Neural progenitor cell (in vitro differentiated cells): Measurements from ENCODE around the gene RCOR1. TPM values are rescaled to one million over a fixed set of nuclear protein-coding genes. Genes with fewer than 3 reads are reported as not detected.
A peak's percentile ranks its signal among the peaks of the same experiment; 100 is the strongest.

Source experiments
- DNase-seq: peaks from one replicate; pipeline ENCODE4 v3.0.0-alpha.2; 2016; ENCODE audit warnings: low spot score
- H2AFZ ChIP-seq: fragments of 200-600 bp; sonication (generic); replicated peaks from 2 replicates; pipeline ENCODE4 v1.6.1; 2016; ENCODE audit warnings: antibody characterized with exemption
- H3F3A ChIP-seq: fragments of 200-600 bp; sonication (generic); 2 replicates; pipeline ENCODE4 v1.6.1; 2016; ENCODE audit warnings: antibody characterized with exemption, low read depth
- H3K27ac ChIP-seq: fragments of 200-600 bp; sonication (generic); 2 replicates; pipeline ENCODE4 v1.5.1; 2016; ENCODE audit warnings: mild to moderate bottlenecking
- H3K27me3 ChIP-seq: fragments of 200-600 bp; sonication (generic); 2 replicates; pipeline ENCODE4 v1.6.1; 2016; ENCODE audit warnings: mild to moderate bottlenecking, moderate library complexity
- H3K36me3 ChIP-seq: fragments of 200-600 bp; sonication (generic); 2 replicates; pipeline ENCODE4 v1.5.1; 2016
- H3K4me1 ChIP-seq: fragments of 200-600 bp; sonication (generic); 2 replicates; pipeline ENCODE4 v1.6.1; 2016; ENCODE audit warnings: mixed run types
- H3K4me2 ChIP-seq: fragments of 200-600 bp; sonication (generic); 2 replicates; pipeline ENCODE4 v1.6.1; 2016
- H3K4me3 ChIP-seq: fragments of 200-600 bp; sonication (generic); 2 replicates; pipeline ENCODE4 v1.5.1; 2016
- H3K79me2 ChIP-seq: fragments of 200-600 bp; sonication (generic); 2 replicates; pipeline ENCODE4 v1.6.1; 2016; ENCODE audit warnings: low read depth
- H3K9ac ChIP-seq: fragments of 200-600 bp; sonication (generic); 2 replicates; pipeline ENCODE4 v1.6.1; 2016
- H3K9me3 ChIP-seq: fragments of 200-600 bp; sonication (generic); 2 replicates; pipeline ENCODE4 v1.5.1; 2016; ENCODE audit warnings: low read depth
- H4K20me1 ChIP-seq: fragments of 200-600 bp; sonication (generic); 2 replicates; pipeline ENCODE4 v1.6.1; 2016; ENCODE audit warnings: low read depth
- H3K27ac Mint-ChIP-seq: 3 replicates; pipeline ENCODE4 v1.8.0; 2021; ENCODE audit warnings: mixed read lengths
- H3K27me3 Mint-ChIP-seq: 2 replicates; pipeline ENCODE4 v1.8.0; 2022; ENCODE audit warnings: low read depth, mild to moderate bottlenecking, inconsistent platforms, moderate library complexity, mixed read lengths; ENCODE audit not compliant: insufficient read depth
- H3K36me3 Mint-ChIP-seq: 3 replicates; pipeline ENCODE4 v1.8.0; 2021; ENCODE audit warnings: mixed read lengths
- H3K4me1 Mint-ChIP-seq: 3 replicates; pipeline ENCODE4 v1.8.0; 2021; ENCODE audit warnings: mixed read lengths
- H3K4me3 Mint-ChIP-seq: 3 replicates; pipeline ENCODE4 v1.8.0; 2021; ENCODE audit warnings: mild to moderate bottlenecking, moderate library complexity, mixed read lengths
- H3K9me3 Mint-ChIP-seq: 3 replicates; pipeline ENCODE4 v1.8.0; 2020; ENCODE audit warnings: mixed read lengths
- CTCF ChIP-seq: fragments of 200-600 bp; sonication (generic); IDR thresholded peaks from 2 replicates; pipeline ENCODE4 v1.5.1; 2017; ENCODE audit warnings: antibody characterized with exemption, mild to moderate bottlenecking
- EZH2 ChIP-seq: fragments of 200-600 bp; sonication (generic); IDR thresholded peaks from 2 replicates; pipeline ENCODE4 v1.6.1; 2017; ENCODE audit warnings: antibody characterized with exemption, mild to moderate bottlenecking, moderate library complexity
- EZH2phosphoT487 ChIP-seq: fragments of 200-600 bp; sonication (generic); IDR thresholded peaks from 2 replicates; pipeline ENCODE4 v1.6.1; 2017; ENCODE audit warnings: antibody characterized with exemption
- total RNA-seq: library from RNA; depleted of rRNA; stranded (reverse); fragments of >200 nt; gene quantifications from 2 replicates; pipeline ENCODE4 v1.2.3, GENCODE V29; 2015; ENCODE audit warnings: low replicate concordance

Gene RCOR1
- total RNA-seq, 1 donor from 2014 or later = 33.7 TPM

DNA sequence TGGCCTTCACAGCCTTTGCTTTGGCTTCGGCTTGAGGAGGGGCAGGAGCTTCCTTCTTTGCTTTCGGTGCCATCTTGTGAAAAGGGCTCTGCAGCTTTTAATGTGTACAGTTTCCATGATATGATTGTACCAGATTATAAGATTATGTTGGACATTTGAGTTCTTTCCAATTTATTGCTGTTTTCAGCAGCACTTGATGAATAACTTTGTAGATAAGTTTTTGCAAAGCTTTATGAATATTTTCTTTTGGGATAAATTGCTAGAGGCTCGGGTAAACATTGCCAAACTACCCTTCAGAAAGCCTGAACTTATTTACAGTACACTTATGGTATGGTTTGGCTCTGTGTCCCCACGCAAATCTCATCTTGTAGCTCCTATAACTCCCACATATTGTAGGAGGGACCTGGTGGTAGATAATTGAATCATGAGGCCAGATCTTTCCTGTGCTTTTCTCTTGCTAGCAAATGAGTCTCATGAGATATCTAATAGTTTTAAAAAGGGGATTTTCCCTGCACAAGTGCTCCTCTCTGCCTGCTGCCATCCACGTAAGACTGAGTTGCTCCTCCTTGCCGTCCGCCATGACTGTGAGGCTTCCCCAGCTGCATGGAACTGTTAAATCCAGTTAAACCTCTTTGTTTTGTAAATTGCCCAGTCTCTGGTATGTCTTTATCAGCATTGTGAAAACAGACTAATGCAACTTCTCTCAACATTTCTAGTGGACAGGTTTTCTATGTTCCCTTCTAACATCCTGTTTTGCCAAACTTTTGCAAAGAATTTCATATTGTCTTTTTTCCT, 70.4 kb downstream of the RCOR1 start:
- peak; percentile 69 for DNase-seq
- Histone ChIP-seq H3K36me3 (no peaks in the 10 kb centered on the region), H3K4me3 (peak overlapping the region; percentile 14), H3F3A (peaks cover 13% of the 10 kb centered on the region), H3K27me3 (no peaks in the 10 kb centered on the region), H3K4me2 (peak overlapping the region; percentile 64), H2AFZ (no peak overlapping the region), H3K9me3 (no peaks in the 10 kb centered on the region), H3K9ac (no peak overlapping the region), H3K79me2 (peaks cover 98% of the 10 kb centered on the region), H3K27ac (peak overlapping the region; percentile 70), H4K20me1 (peaks cover 10% of the 10 kb centered on the region), H3K4me1 (peaks cover 20% of the 10 kb centered on the region)
- no peak overlapping the region for H3K27ac Mint-ChIP-seq
- H3K27me3 Mint-ChIP-seq = no peaks in the 10 kb centered on the region
- no peak overlapping the region for H3K4me3 Mint-ChIP-seq
- peaks cover 10% of the 10 kb centered on the region for H3K4me1 Mint-ChIP-seq
- TF ChIP-seq EZH2phosphoT487 (no peak), EZH2 (no peak), CTCF (no peak)
- peaks cover 1% of the 10 kb centered on the region for H3K36me3 Mint-ChIP-seq
- no peaks in the 10 kb centered on the region for H3K9me3 Mint-ChIP-seq

DNA sequence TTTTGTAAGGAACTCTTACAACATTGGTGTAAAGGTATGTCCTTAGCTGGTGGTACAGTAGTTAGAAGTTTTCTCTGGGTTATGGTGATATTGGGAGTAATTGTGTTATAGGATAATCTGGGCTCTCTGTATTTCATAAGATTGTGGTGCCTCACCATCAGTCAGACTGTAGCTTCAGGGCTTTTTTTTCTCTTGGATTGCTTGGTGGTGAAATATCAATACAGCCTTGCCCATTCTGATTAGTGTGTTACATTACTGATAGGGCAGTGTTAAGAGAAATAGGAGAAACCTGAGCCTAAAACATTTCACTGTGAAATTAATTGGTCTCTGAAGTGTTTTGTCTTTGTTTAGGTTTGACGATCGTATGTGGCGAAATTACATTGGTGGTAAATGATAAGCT, 71.0 kb downstream of the RCOR1 start:
- Mint-ChIP-seq H3K9me3 (no peaks in the 10 kb centered on the region), H3K4me1 (peaks cover 10% of the 10 kb centered on the region)

GRCh38 chr14:102665621-102666020, 73.2 kb downstream of the RCOR1 start:
- peaks cover 1% of the 10 kb centered on the region for H3K36me3 Mint-ChIP-seq
- Histone ChIP-seq H3K4me3 (no peak overlapping the region), H3K27ac (no peak overlapping the region), H3K9me3 (no peaks in the 10 kb centered on the region), H3K27me3 (no peaks in the 10 kb centered on the region), H3K9ac (no peak overlapping the region), H3F3A (peaks cover 13% of the 10 kb centered on the region), H3K4me2 (no peak overlapping the region), H3K79me2 (peaks cover 98% of the 10 kb centered on the region), H4K20me1 (peaks cover 26% of the 10 kb centered on the region), H3K36me3 (no peaks in the 10 kb centered on the region), H3K4me1 (peaks cover 35% of the 10 kb centered on the region), H2AFZ (no peak overlapping the region)
- no peaks in the 10 kb centered on the region for H3K9me3 Mint-ChIP-seq
- H3K27ac Mint-ChIP-seq = no peak overlapping the region
- TF ChIP-seq EZH2 (no peak), EZH2phosphoT487 (no peak), CTCF (no peak)
- no peaks in the 10 kb centered on the region for H3K27me3 Mint-ChIP-seq
- DNase-seq = no peak
- H3K4me3 Mint-ChIP-seq = no peak overlapping the region
- H3K4me1 Mint-ChIP-seq = peaks cover 10% of the 10 kb centered on the region

More for the DNA sequence above, 71.0 kb downstream of the RCOR1 start:
- no peak for DNase-seq
- Histone ChIP-seq H3K4me2 (peak overlapping the region; percentile 64), H2AFZ (no peak overlapping the region), H3K9ac (no peak overlapping the region), H3K27me3 (no peaks in the 10 kb centered on the region), H3K79me2 (peaks cover 98% of the 10 kb centered on the region), H3K9me3 (no peaks in the 10 kb centered on the region), H3K36me3 (no peaks in the 10 kb centered on the region), H3K4me1 (peaks cover 26% of the 10 kb centered on the region), H3F3A (peaks cover 13% of the 10 kb centered on the region), H3K4me3 (peak overlapping the region; percentile 14), H4K20me1 (peaks cover 13% of the 10 kb centered on the region), H3K27ac (peak overlapping the region; percentile 70)
- Mint-ChIP-seq H3K36me3 (peaks cover 1% of the 10 kb centered on the region), H3K4me3 (no peak overlapping the region), H3K27ac (no peak overlapping the region), H3K27me3 (no peaks in the 10 kb centered on the region)
- TF ChIP-seq EZH2 (no peak), CTCF (no peak), EZH2phosphoT487 (no peak)
